Activated CD8-positive, alpha-beta T cell treated with anti-CD3 and anti-CD28 coated beads for 36 hours (primary cell): ENCODE results near the gene CEBPZOS. TPM values are rescaled to one million over a fixed set of nuclear protein-coding genes. Genes with fewer than 3 reads are reported as not detected.
A peak's percentile ranks its signal among the peaks of the same experiment; 100 is the strongest.
"Not testable (repeated sequence)": the region's sequence is repeated elsewhere in the genome, so short reads cannot be mapped to it uniquely, and the experiment has no call there.

Experiments
- ATAC-seq: fragments of 200-7000 bp; cut with Tn5 transposase; one replicate; pipeline ENCODE4 v1.10.0; 2021; ENCODE audit warnings: mild to moderate bottlenecking, moderate library complexity
- CTCF ChIA-PET: fragments of 350-600 bp; sonication (Branson Sonifier 250); formaldehyde crosslinking; loops from one replicate; lab custom pipeline; 2021; ENCODE audit warnings: antibody characterized with exemption; lab: Charles Lee
- POLR2A ChIA-PET: fragments of 350-600 bp; sonication (Branson Sonifier 250); formaldehyde crosslinking; loops from one replicate; lab custom pipeline; 2021; ENCODE audit warnings: antibody characterized with exemption; lab: Charles Lee
- DNase-seq: peaks from one replicate; pipeline ENCODE4 v3.0.0-alpha.2; 2020
- H3K27ac Mint-ChIP-seq: one replicate; pipeline ENCODE4 v1.8.0; 2021; ENCODE audit warnings: mild to moderate bottlenecking, mixed read lengths
- H3K27me3 Mint-ChIP-seq: one replicate; pipeline ENCODE4 v1.8.0; 2021; ENCODE audit warnings: mixed read lengths
- H3K36me3 Mint-ChIP-seq: one replicate; pipeline ENCODE4 v1.8.0; 2021; ENCODE audit warnings: low read depth, mixed read lengths
- H3K4me1 Mint-ChIP-seq: one replicate; pipeline ENCODE4 v1.8.0; 2021; ENCODE audit warnings: low read depth, mixed read lengths
- H3K4me3 Mint-ChIP-seq: one replicate; pipeline ENCODE4 v1.8.0; 2021; ENCODE audit warnings: mild to moderate bottlenecking, moderate library complexity, mixed read lengths
- H3K9me3 Mint-ChIP-seq: one replicate; pipeline ENCODE4 v1.8.0; 2021; ENCODE audit warnings: mixed read lengths
- CTCF ChIP-seq: fragments of 200-600 bp; IDR thresholded peaks from one replicate; pipeline ENCODE4 v1.8.0; 2022; ENCODE audit warnings: antibody characterized with exemption, mild to moderate bottlenecking
- intact Hi-C: fragments of 100-400 bp; cut with micrococcal nuclease; formaldehyde crosslinking; loops from one replicate; pipeline ENCODE4 v1.10.0; 2022
- total RNA-seq, 2 experiments: library from RNA; stranded (reverse); gene quantifications; one replicate each; pipeline ENCODE4 v1.2.3, GENCODE V29; 2021

Gene CEBPZOS
- total RNA-seq, 2 experiments from 2014 or later: 43.7 to 48.4 TPM

GRCh38 chr2:37205689-37206341 is 9.5 kb downstream of the CEBPZOS start:
- intact Hi-C loops: no loop called here
- DNase-seq: no peak
- TF ChIP-seq CTCF: no peak
- H3K27me3 Mint-ChIP-seq: no peaks in the 10 kb centered on the region
- H3K4me3 Mint-ChIP-seq: no peak overlapping the region
- CTCF ChIA-PET: no interaction called here
- POLR2A ChIA-PET: no interaction called here
- peaks cover 93% of the 10 kb centered on the region for H3K36me3 Mint-ChIP-seq
- H3K9me3 Mint-ChIP-seq: peaks cover 45% of the 10 kb centered on the region
- peaks cover 37% of the 10 kb centered on the region for H3K4me1 Mint-ChIP-seq
- H3K27ac Mint-ChIP-seq: no peak overlapping the region
- no peak for ATAC-seq

GRCh38 chr2:37206760-37207159 is 10.5 kb downstream of the CEBPZOS start:
- Mint-ChIP-seq H3K4me1 (peaks cover 28% of the 10 kb centered on the region), H3K9me3 (peaks cover 45% of the 10 kb centered on the region), H3K36me3 (peaks cover 96% of the 10 kb centered on the region)
- H3K27ac Mint-ChIP-seq, ATAC-seq, POLR2A ChIA-PET, DNase-seq, H3K27me3 Mint-ChIP-seq, intact Hi-C loops, H3K4me3 Mint-ChIP-seq: not testable (repeated sequence)
- CTCF ChIA-PET: interaction anchor here (0.8 kb wide), 1 partner anchor 10 kb away, joined by 3 read pairs; the partner anchor contains the start of gene CEBPZOS

- H3K4me3 Mint-ChIP-seq: no peak overlapping the region
- H3K27me3 Mint-ChIP-seq: no peaks in the 10 kb centered on the region
- peaks cover 32% of the 10 kb centered on the region for H3K9me3 Mint-ChIP-seq
- intact Hi-C loops: no loop called here
- DNase-seq (no peak), ATAC-seq (no peak)
- ChIA-PET POLR2A (interaction anchor here (1.5 kb wide), 1 partner anchor 21 kb away, joined by 5 read pairs; no protein-coding TSS in a partner anchor), CTCF (interaction anchor here (1.0 kb wide), 1 partner anchor 43 kb away, joined by 5 read pairs; no protein-coding TSS in a partner anchor)
- TF ChIP-seq CTCF: no peak
- H3K4me1 Mint-ChIP-seq: peaks cover 19% of the 10 kb centered on the region
- no peak overlapping the region for H3K27ac Mint-ChIP-seq
- peaks cover 73% of the 10 kb centered on the region for H3K36me3 Mint-ChIP-seq
These were observed 14.9 kb downstream of the CEBPZOS start for GRCh38 chr2:37211212-37211611.

GRCh38 chr2:37211939-37212338 is 15.6 kb downstream of the CEBPZOS start:
- Mint-ChIP-seq H3K4me1 (peaks cover 15% of the 10 kb centered on the region), H3K4me3 (no peak overlapping the region), H3K27ac (peak overlapping the region; percentile 8), H3K36me3 (peaks cover 73% of the 10 kb centered on the region), H3K9me3 (peaks cover 28% of the 10 kb centered on the region), H3K27me3 (no peaks in the 10 kb centered on the region)
- CTCF ChIA-PET: interaction anchor here (1.2 to 1.3 kb wide), 2 partner anchors 9 to 10 kb away, joined by 4 read pairs; no protein-coding TSS in a partner anchor
- no peak for TF ChIP-seq CTCF
- DNase-seq (no peak), ATAC-seq (no peak)
- intact Hi-C loops: no loop called here
- POLR2A ChIA-PET: interaction anchor here (1.4 to 1.5 kb wide), 2 partner anchors 12 to 20 kb away, joined by 5 read pairs; no protein-coding TSS in a partner anchor

- no peak overlapping the region for H3K4me3 Mint-ChIP-seq
- no peak for TF ChIP-seq CTCF
- H3K9me3 Mint-ChIP-seq: peaks cover 3% of the 10 kb centered on the region
- intact Hi-C loops: no loop called here
- ChIA-PET CTCF (no interaction called here), POLR2A (interaction anchor here (0.9 kb wide), 1 partner anchor 153 kb away, joined by 4 read pairs; no protein-coding TSS in a partner anchor)
- H3K36me3 Mint-ChIP-seq: peaks cover 50% of the 10 kb centered on the region
- no peak for ATAC-seq
- H3K4me1 Mint-ChIP-seq: peaks cover 5% of the 10 kb centered on the region
- H3K27me3 Mint-ChIP-seq: no peaks in the 10 kb centered on the region
- H3K27ac Mint-ChIP-seq: peak overlapping the region; percentile 58
- no peak for DNase-seq
These were observed 19.0 kb downstream of the CEBPZOS start for GRCh38 chr2:37215250-37215649.
